NAMALWA (cell line): Measurements from ENCODE around the gene SHISAL1.
"Not testable (repeated sequence)": the region's sequence is repeated elsewhere in the genome, so short reads cannot be mapped to it uniquely, and the experiment has no call there.

ENCODE experiments used
- DNase-seq: peaks from one replicate; pipeline ENCODE4 v3.0.0-alpha.2; 2015; ENCODE audit warnings: low spot score

The SHISAL1 gene

GRCh38 chr22:44234372-44234771 lies 78.4 kb downstream of the SHISAL1 start:
- not testable (repeated sequence) for DNase-seq

DNA sequence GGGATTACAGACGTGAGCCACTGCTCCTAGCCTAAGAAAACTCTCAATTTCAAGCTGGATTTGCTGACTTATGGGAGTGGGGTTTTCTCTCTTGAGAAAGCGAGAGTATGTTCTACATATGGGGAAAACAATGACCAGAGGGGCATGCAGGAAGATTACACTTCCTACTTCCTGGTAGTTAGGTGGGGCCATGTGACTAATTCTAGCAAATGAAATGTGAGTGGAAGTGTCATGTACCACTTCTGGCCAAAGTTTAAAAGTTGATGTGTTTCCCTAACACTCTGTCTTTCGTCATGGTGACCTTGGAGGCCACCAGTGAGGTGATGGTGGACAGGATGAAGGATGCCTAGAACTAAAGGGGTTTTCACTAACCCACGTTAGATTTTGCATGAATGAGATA lies 81.5 kb downstream of the SHISAL1 start:
- DNase-seq = peak; percentile 39

DNA sequence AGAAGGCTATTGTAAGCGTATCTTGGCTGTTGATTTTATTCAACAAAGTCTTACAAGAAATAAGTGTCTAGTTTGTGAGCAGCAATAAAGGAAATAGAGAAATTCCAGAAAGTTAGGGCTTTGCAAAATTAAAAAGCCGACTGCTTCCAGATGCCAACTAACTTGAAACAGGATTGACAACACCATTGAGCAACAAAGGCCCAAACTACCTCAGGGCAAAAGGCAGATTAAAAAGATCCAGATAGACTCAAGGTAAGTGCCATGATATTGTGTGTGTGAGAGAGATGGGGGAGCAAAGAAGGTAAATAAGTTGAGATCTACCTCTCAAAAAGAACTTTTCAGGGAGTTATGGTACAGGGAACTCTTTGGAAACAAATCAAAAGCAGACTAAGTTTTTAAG lies 82.9 kb downstream of the SHISAL1 start:
- no peak for DNase-seq

DNA sequence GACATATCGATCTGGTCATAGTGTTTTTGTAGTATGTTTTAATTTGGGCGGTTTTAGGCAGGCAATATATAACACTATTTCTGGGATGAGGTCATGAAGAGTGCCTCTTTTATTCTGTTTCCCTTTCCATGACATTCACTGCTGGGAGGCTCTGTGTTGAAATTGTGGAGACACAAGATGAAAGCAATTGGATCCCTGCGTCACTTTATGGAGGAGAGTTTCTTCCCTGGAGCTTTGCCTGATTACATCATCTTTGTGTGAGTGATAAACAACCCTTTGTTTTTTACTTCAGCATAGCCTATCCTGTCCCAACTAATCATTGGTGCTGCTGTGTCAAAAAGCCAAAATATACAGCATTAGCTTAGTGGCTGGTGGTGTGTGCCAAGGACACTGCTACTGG lies 83.4 kb downstream of the SHISAL1 start:
- no peak for DNase-seq

DNA sequence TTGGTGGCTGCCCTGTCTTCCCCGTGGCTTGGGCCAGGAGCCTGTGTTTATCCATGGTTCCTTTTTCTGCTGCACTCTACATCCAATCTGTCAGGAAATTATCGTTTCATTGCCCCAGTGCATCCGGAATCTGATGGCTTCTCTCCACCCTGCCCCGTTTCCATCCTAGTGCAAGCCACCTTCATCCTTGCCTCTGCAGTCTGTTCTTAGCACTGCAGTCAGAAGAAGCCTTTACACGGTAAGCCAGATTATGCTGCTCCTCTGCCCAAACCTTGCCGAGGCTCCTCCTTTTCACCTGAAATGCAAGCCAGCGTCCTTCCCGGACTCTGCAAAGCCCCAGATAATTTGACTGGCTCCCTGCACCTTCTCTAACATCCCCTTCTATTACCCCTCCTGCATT lies 86.9 kb downstream of the SHISAL1 start:
- no peak for DNase-seq

GRCh38 chr22:44225091-44225689 lies 87.6 kb downstream of the SHISAL1 start:
- no peak for DNase-seq

DNA sequence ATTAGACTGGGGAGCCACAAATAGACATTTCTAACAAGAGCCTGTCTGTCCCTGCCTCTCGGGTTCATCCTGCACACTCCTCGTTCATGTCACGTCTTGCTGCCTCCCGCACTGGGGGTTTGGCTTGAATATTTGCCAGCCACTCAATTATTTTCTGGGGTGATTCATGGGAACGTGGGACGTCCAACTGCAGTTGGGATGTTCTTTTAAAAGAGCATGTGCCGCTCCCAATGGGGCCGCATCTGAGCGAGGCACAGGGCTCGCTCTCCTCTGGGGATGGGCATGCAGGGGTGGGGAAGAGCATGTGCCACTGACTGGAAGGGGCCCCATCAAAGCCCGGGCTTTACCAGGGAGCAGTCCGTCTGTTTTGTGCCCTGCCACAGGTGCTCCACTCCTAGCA lies 88.6 kb downstream of the SHISAL1 start:
- DNase-seq = no peak

DNA sequence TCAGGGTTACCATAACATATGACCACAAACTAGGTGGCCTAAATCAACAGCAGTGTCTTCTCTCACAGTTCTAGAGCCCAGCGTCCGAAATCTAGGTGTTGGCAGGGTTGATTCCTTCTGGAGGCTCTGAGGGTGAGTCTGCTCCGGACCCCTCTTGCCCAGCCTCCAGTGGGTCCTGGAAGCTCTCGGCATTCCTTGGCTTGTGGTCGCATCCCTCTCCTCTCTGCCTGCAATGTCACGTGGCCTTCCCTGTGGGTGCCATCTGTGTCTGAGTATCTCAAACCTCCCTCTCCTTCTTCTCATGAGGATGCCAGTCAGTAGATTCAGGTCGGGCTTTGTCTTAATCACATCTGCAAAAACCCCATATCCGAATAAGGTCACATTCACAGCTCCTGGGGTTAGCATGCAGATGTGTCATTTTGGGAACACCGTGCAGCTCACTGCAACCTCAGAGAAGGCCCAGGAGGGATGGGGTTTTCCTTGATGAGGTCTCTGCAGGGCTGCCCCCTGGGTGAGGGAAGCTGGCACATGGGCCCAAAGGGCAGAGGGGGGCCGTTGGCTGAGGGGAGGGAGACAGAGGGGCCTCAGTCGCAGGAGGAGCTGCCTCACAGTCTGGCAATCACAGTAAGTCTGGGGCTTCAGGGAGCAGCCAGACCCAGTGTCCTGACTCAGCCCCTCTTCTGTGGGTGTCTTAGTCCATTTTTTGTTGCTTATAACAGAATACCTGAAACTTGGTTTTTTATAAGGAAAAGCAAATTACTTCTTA lies 90.9 kb downstream of the SHISAL1 start:
- no peak for DNase-seq

- DNase-seq = no peak
These were observed 91.7 kb downstream of the SHISAL1 start for GRCh38 chr22:44220727-44221680.

GRCh38 chr22:44219101-44219870 lies 93.5 kb downstream of the SHISAL1 start:
- no peak for DNase-seq

DNA sequence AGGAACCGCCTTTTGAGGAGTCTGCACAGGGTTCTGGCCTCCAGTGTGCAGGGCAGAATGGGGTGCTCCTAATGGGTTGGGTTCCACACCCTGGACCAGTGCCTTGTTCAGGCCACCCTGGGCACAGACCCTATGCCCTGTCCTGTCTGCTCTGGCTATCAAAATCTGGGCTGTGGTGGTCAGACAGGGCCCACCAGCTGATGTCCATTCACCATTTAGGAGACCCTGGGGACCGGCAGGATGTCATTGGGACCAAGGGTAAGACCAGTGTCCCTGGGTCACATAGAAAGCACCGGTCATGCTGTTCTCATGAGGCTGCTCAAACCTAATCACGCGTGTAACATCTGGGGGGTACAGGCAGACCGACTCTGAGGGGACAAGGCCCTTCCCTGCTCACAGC lies 94.7 kb downstream of the SHISAL1 start:
- no peak for DNase-seq

DNA sequence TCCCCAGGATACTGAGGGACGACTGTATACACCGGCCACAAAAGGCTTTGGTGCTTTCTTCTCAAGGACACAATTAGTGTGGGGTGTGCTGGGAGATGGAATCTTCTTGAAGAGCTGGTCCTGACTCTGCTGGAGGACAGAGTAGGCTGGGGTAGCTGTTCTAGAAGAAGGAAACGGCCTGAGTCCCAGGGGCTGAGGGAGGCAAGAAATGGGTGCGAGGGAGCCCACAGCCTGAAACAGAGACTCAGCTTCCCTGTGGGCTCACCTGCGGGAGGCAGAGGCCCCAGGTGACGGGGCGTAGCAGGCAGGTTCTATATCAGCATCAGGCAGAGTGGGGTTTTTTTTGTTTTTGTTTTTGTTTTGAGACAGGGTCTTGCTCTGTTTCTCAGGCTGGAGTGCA lies 95.4 kb downstream of the SHISAL1 start:
- DNase-seq = no peak

GRCh38 chr22:44215287-44215686 lies 97.5 kb downstream of the SHISAL1 start:
- DNase-seq = no peak

GRCh38 chr22:44214764-44215163 lies 98.0 kb downstream of the SHISAL1 start:
- no peak for DNase-seq

GRCh38 chr22:44214187-44214586 lies 98.6 kb downstream of the SHISAL1 start:
- no peak for DNase-seq

- DNase-seq = no peak
These were observed 99.2 kb downstream of the SHISAL1 start for GRCh38 chr22:44213489-44214043.

DNA sequence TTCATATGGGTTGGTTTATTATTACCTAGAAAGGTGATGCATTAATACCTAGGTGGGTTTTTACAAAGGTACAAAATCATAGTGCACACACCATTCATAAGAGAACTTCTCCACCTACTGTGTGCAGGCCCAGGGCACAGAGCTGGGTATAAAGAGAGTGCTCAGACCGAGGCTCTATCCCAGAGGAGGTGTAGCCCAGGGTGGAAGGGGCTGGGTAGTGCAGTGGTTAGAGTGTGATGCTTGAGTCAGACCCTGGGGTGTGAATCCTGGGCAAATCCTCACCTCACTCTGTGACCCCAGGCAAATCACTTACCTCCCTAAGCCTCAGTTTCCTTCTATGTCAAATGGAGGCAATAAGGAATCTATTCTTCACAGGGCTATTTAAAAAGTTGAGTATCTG lies 99.8 kb downstream of the SHISAL1 start:
- DNase-seq = no peak

DNA sequence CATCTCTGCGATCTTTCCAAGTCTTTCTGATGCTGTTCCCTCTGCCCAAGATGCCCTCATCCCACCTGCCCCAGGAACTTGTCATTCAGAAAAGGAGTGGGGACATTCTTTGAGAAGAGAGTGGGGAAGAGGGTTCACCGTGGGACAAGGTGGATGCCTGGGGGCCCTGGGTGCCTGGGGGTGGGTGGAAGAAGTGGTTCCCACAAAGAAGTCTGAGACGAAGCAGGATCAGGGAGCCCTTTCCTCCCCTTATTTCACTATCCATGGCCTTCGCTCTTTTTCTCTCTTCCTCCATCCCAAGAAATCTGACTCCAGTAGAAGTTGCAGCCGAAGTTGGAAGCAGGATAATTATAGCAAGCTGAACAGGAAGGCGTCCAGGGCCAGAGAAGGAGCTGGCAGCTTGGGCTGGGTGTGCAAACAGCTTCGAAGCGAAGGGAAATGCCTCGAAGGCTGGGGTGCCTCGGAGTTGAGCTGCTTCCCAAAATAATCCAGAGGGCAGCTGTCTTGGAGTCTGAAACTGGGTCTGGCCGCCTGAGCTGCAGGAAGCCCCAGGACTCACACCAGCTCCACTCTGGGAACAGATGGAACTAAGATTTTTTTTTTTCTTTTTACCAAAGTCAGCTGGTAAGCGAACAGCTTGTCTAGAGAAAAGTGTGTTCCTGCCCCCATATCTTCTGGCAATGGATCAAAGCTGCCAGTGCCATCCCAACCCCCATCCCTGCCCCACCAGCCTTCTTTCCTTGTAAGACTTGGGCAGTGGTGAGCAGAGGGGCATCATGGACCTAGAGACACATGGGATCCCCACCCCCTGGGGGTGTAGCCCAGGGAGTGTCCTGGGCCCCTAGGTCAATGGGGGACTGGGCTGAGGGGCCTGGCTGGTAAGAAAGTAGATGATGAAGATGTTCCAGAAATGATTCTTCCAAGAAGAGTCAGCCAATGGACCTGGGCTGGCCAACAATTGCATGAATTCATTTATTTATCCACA lies 100.5 kb downstream of the SHISAL1 start:
- DNase-seq = no peak

GRCh38 chr22:44211256-44211945 lies 101.3 kb downstream of the SHISAL1 start:
- DNase-seq = no peak

DNA sequence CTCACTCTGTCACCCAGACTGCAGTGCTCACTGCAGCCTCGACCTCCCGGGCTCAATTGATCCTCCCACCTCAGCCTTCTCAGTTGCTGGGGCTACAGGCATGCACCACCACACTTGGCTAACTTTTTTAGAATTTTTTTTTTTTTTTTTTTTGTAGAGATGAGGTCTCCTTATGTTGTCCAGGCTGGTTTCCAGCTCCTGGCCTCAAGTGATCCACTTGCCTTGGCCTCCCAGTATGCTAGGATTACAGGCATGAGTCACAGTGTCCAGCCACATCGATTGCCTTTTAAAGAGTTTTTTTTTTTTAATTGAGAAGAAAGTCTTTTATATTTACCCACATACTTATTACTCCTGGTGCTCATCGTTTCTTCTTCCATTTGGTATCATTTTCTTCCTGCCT lies 102.0 kb downstream of the SHISAL1 start:
- no peak for DNase-seq
